Measurements from ENCODE around the gene RASAL1.

Gene RASAL1

GRCh38 chr12:113062502-113063395 is 72.8 kb downstream of the RASAL1 start:
- no peak overlapping the region for H3K27ac Mint-ChIP-seq

GRCh38 chr12:113061061-113061694 is 74.4 kb downstream of the RASAL1 start:
- no peak for DNase-seq
- peaks cover 23% of the 10 kb centered on the region for H3K4me1 Mint-ChIP-seq
- no peak for ATAC-seq
- H3K27me3 Mint-ChIP-seq: peaks cover 1% of the 10 kb centered on the region
- H3K9me3 Mint-ChIP-seq: no peaks in the 10 kb centered on the region
- H3K36me3 Mint-ChIP-seq (ENCODE audit: low read depth): no peaks in the 10 kb centered on the region
- no peak overlapping the region for H3K4me3 Mint-ChIP-seq
- H3K27ac Mint-ChIP-seq: no peak overlapping the region

More at GRCh38 chr12:113062502-113063395, 72.8 kb downstream of the RASAL1 start:
- DNase-seq (no peak), ATAC-seq (no peak)
- no peaks in the 10 kb centered on the region for H3K27me3 Mint-ChIP-seq
- H3K9me3 Mint-ChIP-seq: no peaks in the 10 kb centered on the region
- H3K4me3 Mint-ChIP-seq: no peak overlapping the region
- H3K4me1 Mint-ChIP-seq: peaks cover 32% of the 10 kb centered on the region
- no peaks in the 10 kb centered on the region for H3K36me3 Mint-ChIP-seq (ENCODE audit: low read depth)

DNA sequence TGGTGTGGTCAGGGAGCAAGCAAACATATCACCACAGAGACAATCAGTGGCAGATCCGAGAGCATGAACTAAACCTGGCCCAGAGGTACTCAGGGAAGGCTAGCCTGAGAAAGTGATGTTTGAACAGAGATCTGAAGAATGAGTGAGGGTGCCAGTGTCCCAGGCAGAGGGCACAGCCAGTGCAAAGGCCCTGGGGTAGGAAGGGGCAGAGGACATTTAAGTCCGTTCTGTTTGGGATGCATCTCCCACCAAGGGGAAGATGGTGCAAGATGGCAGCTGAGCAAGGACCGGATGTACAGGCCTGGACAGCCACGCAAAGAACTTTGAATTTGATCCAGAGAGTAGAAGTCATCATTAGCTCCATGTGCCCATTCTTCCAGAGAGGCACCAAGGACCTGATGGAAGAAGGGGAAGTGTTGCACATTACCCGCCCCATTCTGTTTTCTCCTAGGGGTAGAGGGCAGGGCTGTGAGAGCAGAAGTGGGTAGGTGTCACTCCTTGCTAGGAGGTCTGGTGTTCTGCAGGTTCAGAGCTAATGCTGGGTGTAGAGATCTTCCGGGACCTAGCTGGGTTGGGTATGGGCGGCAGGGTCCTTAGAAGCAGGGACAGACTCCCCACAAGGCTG is 75.1 kb downstream of the RASAL1 start:
- peaks cover 3% of the 10 kb centered on the region for H3K27me3 Mint-ChIP-seq
- no peaks in the 10 kb centered on the region for H3K9me3 Mint-ChIP-seq
- no peak overlapping the region for H3K4me3 Mint-ChIP-seq
- no peak overlapping the region for H3K27ac Mint-ChIP-seq
- H3K4me1 Mint-ChIP-seq: peaks cover 22% of the 10 kb centered on the region
- ATAC-seq: no peak
- H3K36me3 Mint-ChIP-seq (ENCODE audit: low read depth): no peaks in the 10 kb centered on the region
- DNase-seq: no peak

DNA sequence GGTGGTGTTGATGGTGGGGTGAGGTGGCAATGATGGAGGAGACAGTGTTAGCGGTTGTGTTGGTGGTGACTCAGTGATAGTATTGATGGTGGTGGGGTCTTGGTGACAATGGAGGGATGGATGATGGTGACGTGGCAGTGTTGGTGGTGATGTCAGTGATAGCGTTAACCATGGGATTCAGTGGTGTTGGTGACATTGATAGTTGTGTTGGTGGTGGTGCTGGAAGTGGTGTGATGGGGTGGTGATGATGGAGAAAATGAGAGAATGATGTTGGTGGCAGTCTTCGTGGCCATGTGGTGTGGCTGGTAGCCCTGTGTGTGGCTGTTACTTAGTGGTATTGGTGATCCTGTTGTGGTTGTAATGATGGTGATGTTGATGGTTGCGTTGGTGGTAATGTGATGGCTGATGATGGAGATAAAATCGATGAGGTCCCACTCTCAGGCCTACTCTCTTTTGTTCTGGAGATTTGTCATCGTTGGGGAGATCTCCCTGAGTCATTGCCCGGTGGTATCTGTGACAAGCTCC is 76.4 kb downstream of the RASAL1 start:
- Mint-ChIP-seq H3K4me1 (peaks cover 18% of the 10 kb centered on the region), H3K27me3 (peaks cover 3% of the 10 kb centered on the region), H3K9me3 (no peaks in the 10 kb centered on the region), H3K27ac (no peak overlapping the region), H3K4me3 (no peak overlapping the region), H3K36me3 (ENCODE audit: low read depth) (no peaks in the 10 kb centered on the region)
- peak; percentile 21 for ATAC-seq
- no peak for DNase-seq

GRCh38 chr12:113058553-113058952 is 77.0 kb downstream of the RASAL1 start:
- peaks cover 3% of the 10 kb centered on the region for H3K27me3 Mint-ChIP-seq
- DNase-seq: no peak
- H3K4me3 Mint-ChIP-seq: no peak overlapping the region
- peaks cover 18% of the 10 kb centered on the region for H3K4me1 Mint-ChIP-seq
- H3K9me3 Mint-ChIP-seq: no peaks in the 10 kb centered on the region
- no peaks in the 10 kb centered on the region for H3K36me3 Mint-ChIP-seq (ENCODE audit: low read depth)
- no peak for ATAC-seq
- no peak overlapping the region for H3K27ac Mint-ChIP-seq

- no peak for DNase-seq
- no peak overlapping the region for H3K27ac Mint-ChIP-seq
Measured at GRCh38 chr12:113057565-113058485, 77.7 kb downstream of the RASAL1 start.

GRCh38 chr12:113056631-113057488 is 78.7 kb downstream of the RASAL1 start, which contains the start of gene DTX1:
TSS of gene DTX1 (plus strand) at chr12:113056730. CDS start at chr12:113058193, 1,463 bp downstream.
- ATAC-seq (peak; percentile 35), DNase-seq (peak; percentile 29)
- no peaks in the 10 kb centered on the region for H3K9me3 Mint-ChIP-seq
- peak within 1 kb of the TSS; percentile 23 for H3K27ac Mint-ChIP-seq
- H3K4me3 Mint-ChIP-seq: peak within 1 kb of the TSS; percentile 65
- peaks cover 3% of the 10 kb centered on the region for H3K27me3 Mint-ChIP-seq
- no peaks in the 10 kb centered on the region for H3K36me3 Mint-ChIP-seq (ENCODE audit: low read depth)
- H3K4me1 Mint-ChIP-seq: peaks cover 23% of the 10 kb centered on the region

More at GRCh38 chr12:113057565-113058485, 77.7 kb downstream of the RASAL1 start:
- ATAC-seq: no peak
- Mint-ChIP-seq H3K27me3 (peaks cover 3% of the 10 kb centered on the region), H3K9me3 (no peaks in the 10 kb centered on the region), H3K4me1 (peaks cover 20% of the 10 kb centered on the region), H3K36me3 (ENCODE audit: low read depth) (no peaks in the 10 kb centered on the region), H3K4me3 (peak overlapping the region; percentile 59)

GRCh38 chr12:113056381-113056630 is 79.3 kb downstream of the RASAL1 start:
- Mint-ChIP-seq H3K9me3 (no peaks in the 10 kb centered on the region), H3K36me3 (ENCODE audit: low read depth) (no peaks in the 10 kb centered on the region), H3K27ac (peak overlapping the region; percentile 23), H3K4me1 (peaks cover 22% of the 10 kb centered on the region), H3K4me3 (peak overlapping the region; percentile 65), H3K27me3 (peaks cover 3% of the 10 kb centered on the region)
- ATAC-seq (no peak), DNase-seq (no peak)

GRCh38 chr12:113055594-113056380 is 79.8 kb downstream of the RASAL1 start:
- Mint-ChIP-seq H3K4me1 (peaks cover 22% of the 10 kb centered on the region), H3K4me3 (peak overlapping the region; percentile 65), H3K27ac (peak overlapping the region; percentile 23), H3K36me3 (ENCODE audit: low read depth) (no peaks in the 10 kb centered on the region), H3K9me3 (no peaks in the 10 kb centered on the region), H3K27me3 (peaks cover 3% of the 10 kb centered on the region)
- no peak for ATAC-seq
- DNase-seq: no peak

DNA sequence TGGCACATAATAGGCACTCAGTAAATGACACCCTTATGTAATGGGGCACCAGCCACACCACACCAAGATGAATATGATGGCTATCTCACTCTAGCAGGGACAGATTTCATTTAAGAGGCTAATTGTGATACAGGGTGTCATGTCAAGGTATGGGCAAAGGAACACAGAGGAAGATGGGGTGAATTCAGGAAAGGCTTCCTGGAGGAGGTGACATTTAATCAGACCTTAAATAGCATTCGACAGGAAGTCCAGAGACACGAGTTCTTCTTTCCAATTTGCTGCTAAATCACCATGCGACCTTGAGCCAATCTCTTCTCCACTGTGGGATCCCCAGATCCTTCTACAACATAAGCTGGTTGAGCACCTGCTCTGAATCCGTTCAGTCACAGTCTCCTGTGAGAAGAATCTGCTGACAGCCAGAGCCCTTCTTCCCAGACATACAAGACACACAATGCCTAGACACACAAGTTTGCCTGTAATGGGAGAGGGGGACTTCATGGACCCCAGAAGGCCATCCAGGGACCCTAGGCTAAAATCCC is 80.5 kb downstream of the RASAL1 start:
- no peak overlapping the region for H3K27ac Mint-ChIP-seq
- H3K4me1 Mint-ChIP-seq: peaks cover 24% of the 10 kb centered on the region
- H3K36me3 Mint-ChIP-seq (ENCODE audit: low read depth): no peaks in the 10 kb centered on the region
- peaks cover 3% of the 10 kb centered on the region for H3K27me3 Mint-ChIP-seq
- ATAC-seq (no peak), DNase-seq (no peak)
- no peak overlapping the region for H3K4me3 Mint-ChIP-seq
- H3K9me3 Mint-ChIP-seq: no peaks in the 10 kb centered on the region

- ATAC-seq (no peak), DNase-seq (no peak)
- peaks cover 25% of the 10 kb centered on the region for H3K4me1 Mint-ChIP-seq
- H3K36me3 Mint-ChIP-seq (ENCODE audit: low read depth): no peaks in the 10 kb centered on the region
- H3K27me3 Mint-ChIP-seq: peaks cover 3% of the 10 kb centered on the region
- H3K4me3 Mint-ChIP-seq: no peak overlapping the region
- no peaks in the 10 kb centered on the region for H3K9me3 Mint-ChIP-seq
- H3K27ac Mint-ChIP-seq: no peak overlapping the region
Measured at GRCh38 chr12:113052326-113052725, 83.2 kb downstream of the RASAL1 start.

DNA sequence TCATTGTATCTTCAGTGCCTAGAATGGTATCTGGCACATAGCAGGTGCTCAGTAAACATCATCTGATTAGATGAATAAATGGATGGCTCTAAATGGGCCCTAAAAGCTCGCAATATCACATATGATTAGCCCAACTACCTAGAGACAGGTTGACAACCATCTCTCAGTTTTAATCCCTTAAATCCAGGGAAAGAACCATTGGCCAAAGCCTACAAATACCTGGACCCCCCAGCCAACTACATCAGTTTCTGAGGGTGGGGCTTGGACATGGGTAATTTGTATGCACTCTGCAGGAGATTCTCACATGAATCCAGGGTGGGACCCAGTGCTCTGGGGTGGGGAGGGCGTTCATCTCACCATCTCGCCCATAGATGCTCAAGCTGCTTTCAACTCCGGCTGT is 83.8 kb downstream of the RASAL1 start:
- Mint-ChIP-seq H3K27ac (no peak overlapping the region), H3K36me3 (ENCODE audit: low read depth) (no peaks in the 10 kb centered on the region), H3K4me3 (no peak overlapping the region), H3K27me3 (peaks cover 3% of the 10 kb centered on the region), H3K4me1 (peaks cover 25% of the 10 kb centered on the region), H3K9me3 (no peaks in the 10 kb centered on the region)
- DNase-seq (no peak), ATAC-seq (no peak)

Data from activated naive CD8-positive, alpha-beta T cell treated with anti-CD3 and anti-CD28 coated beads, Interleukin-2, amount 50 U/mL, for 24 hours (primary cell).